CD4-positive, alpha-beta T cell treated with Interleukin-1 beta for 1 hour (primary cell): ENCODE measurements around the gene PIWIL4.
"Not testable (repeated sequence)": the region's sequence is repeated elsewhere in the genome, so short reads cannot be mapped to it uniquely, and the experiment has no call there.

ENCODE experiments used
- DNase-seq, 2 donors: peaks; one replicate each; pipeline ENCODE4 v3.0.0-alpha.2; 2020 to 2022

The PIWIL4 gene

GRCh38 chr11:94586978-94587377, 19.8 kb downstream of the PIWIL4 start:
- no peak for DNase-seq

- no peak for DNase-seq
Observed at GRCh38 chr11:94588366-94588942, 21.3 kb downstream of the PIWIL4 start.

- no peak for DNase-seq
Observed at GRCh38 chr11:94590352-94591041, 23.3 kb downstream of the PIWIL4 start.

- no peak for DNase-seq
Observed at GRCh38 chr11:94593030-94593429, 25.9 kb downstream of the PIWIL4 start.

GRCh38 chr11:94595076-94595475, 27.9 kb downstream of the PIWIL4 start:
- no peak for DNase-seq

- DNase-seq: no peak
Observed at GRCh38 chr11:94597896-94598295, 30.7 kb downstream of the PIWIL4 start.

GRCh38 chr11:94599510-94599909, 32.3 kb downstream of the PIWIL4 start:
- no peak for DNase-seq

GRCh38 chr11:94602430-94603372, 35.5 kb downstream of the PIWIL4 start:
- peak; percentile 43 to 56 for DNase-seq

- no peak for DNase-seq
Observed at GRCh38 chr11:94603587-94603986, 36.4 kb downstream of the PIWIL4 start.

- DNase-seq: no peak
Observed at GRCh38 chr11:94604482-94604881, 37.3 kb downstream of the PIWIL4 start.

GRCh38 chr11:94613120-94613519, 46.0 kb downstream of the PIWIL4 start:
- DNase-seq: no peak

- peak; percentile 38 to 51 for DNase-seq
Observed at GRCh38 chr11:94623120-94623735, 56.1 kb downstream of the PIWIL4 start.

- DNase-seq: not testable (repeated sequence)
Observed at GRCh38 chr11:94625422-94625821, 58.3 kb downstream of the PIWIL4 start.

GRCh38 chr11:94627003-94627560, 59.9 kb downstream of the PIWIL4 start:
- not testable (repeated sequence) for DNase-seq

GRCh38 chr11:94629741-94630140, 62.6 kb downstream of the PIWIL4 start:
- no peak for DNase-seq

- no peak for DNase-seq
Observed at GRCh38 chr11:94630221-94630620, 63.1 kb downstream of the PIWIL4 start.

GRCh38 chr11:94632356-94632755, 65.2 kb downstream of the PIWIL4 start:
- no peak for DNase-seq

GRCh38 chr11:94635072-94635471, 67.9 kb downstream of the PIWIL4 start:
- DNase-seq: no peak

- no peak for DNase-seq
Observed at GRCh38 chr11:94636388-94636949, 69.3 kb downstream of the PIWIL4 start.

- no peak for DNase-seq
Observed at GRCh38 chr11:94638301-94638901, 71.2 kb downstream of the PIWIL4 start.

GRCh38 chr11:94638902-94639373, 71.8 kb downstream of the PIWIL4 start:
- no peak for DNase-seq
